Activated T-helper 17 cell treated with anti-CD3 and anti-CD28 coated beads, Interleukin-2, amount 50 U/mL, for 72 hours (primary cell): ENCODE data around the gene DNHD1. TPM values are rescaled to one million over a fixed set of nuclear protein-coding genes. Genes with fewer than 3 reads are reported as not detected.

Source experiments
- ATAC-seq: fragments of 150-1000 bp; cut with Tn5 transposase; replicated peaks from 2 replicates; pipeline ENCODE4 v1.10.0; 2021; ENCODE audit warnings: mild to moderate bottlenecking, moderate library complexity
- H3K27ac Mint-ChIP-seq: one replicate; pipeline ENCODE4 v1.8.0; 2022; ENCODE audit warnings: mixed read lengths
- H3K27me3 Mint-ChIP-seq: one replicate; pipeline ENCODE4 v1.8.0; 2022; ENCODE audit warnings: mixed read lengths
- H3K36me3 Mint-ChIP-seq: one replicate; pipeline ENCODE4 v1.8.0; 2022; ENCODE audit warnings: low read depth, mild to moderate bottlenecking, mixed read lengths
- H3K4me1 Mint-ChIP-seq: one replicate; pipeline ENCODE4 v1.8.0; 2022; ENCODE audit warnings: mixed read lengths
- H3K4me3 Mint-ChIP-seq: one replicate; pipeline ENCODE4 v1.8.0; 2022; ENCODE audit warnings: mild to moderate bottlenecking, mixed read lengths
- H3K9me3 Mint-ChIP-seq: one replicate; pipeline ENCODE4 v1.8.0; 2022; ENCODE audit warnings: mixed read lengths
- total RNA-seq, 2 donors: library from RNA; stranded (reverse); gene quantifications; one replicate each; pipeline ENCODE4 v1.2.3, GENCODE V29; 2022

The DNHD1 gene
- total RNA-seq, 2 donors from 2014 or later = 25.2 to 39.3 TPM

- peak; percentile 73 for ATAC-seq
- no peaks in the 10 kb centered on the region for H3K27me3 Mint-ChIP-seq
These were observed 121.3 kb downstream of the DNHD1 start for GRCh38 chr11:6618117-6619003.

GRCh38 chr11:6619004-6619745 lies 122.1 kb downstream of the DNHD1 start, which contains the start of gene TPP1:
TPP1 (minus strand) TSS chr11:6619422; CDS start chr11:6619400, 22 bp downstream.
- H3K9me3 Mint-ChIP-seq = no peaks in the 10 kb centered on the region
- H3K4me3 Mint-ChIP-seq = no peak within 1 kb of the TSS
- H3K27me3 Mint-ChIP-seq = no peaks in the 10 kb centered on the region
- peak; percentile 89 for ATAC-seq
- no peak within 1 kb of the TSS for H3K27ac Mint-ChIP-seq
- peaks cover 13% of the 10 kb centered on the region for H3K4me1 Mint-ChIP-seq
- no peaks in the 10 kb centered on the region for H3K36me3 Mint-ChIP-seq

More at GRCh38 chr11:6618117-6619003, 121.3 kb downstream of the DNHD1 start:
- H3K4me3 Mint-ChIP-seq = no peak overlapping the region
- H3K36me3 Mint-ChIP-seq = no peaks in the 10 kb centered on the region
- no peaks in the 10 kb centered on the region for H3K9me3 Mint-ChIP-seq
- no peak overlapping the region for H3K27ac Mint-ChIP-seq
- H3K4me1 Mint-ChIP-seq = peaks cover 13% of the 10 kb centered on the region

GRCh38 chr11:6620636-6621035 lies 123.6 kb downstream of the DNHD1 start:
- no peaks in the 10 kb centered on the region for H3K36me3 Mint-ChIP-seq
- no peak overlapping the region for H3K27ac Mint-ChIP-seq
- peaks cover 10% of the 10 kb centered on the region for H3K4me1 Mint-ChIP-seq
- no peaks in the 10 kb centered on the region for H3K9me3 Mint-ChIP-seq
- H3K27me3 Mint-ChIP-seq = no peaks in the 10 kb centered on the region
- no peak for ATAC-seq
- no peak overlapping the region for H3K4me3 Mint-ChIP-seq

Other genes with a start within 250 kb of the DNHD1 start
- gene CCKBR, start 237.4 kb upstream of the DNHD1 start, total RNA-seq = not detected
- 10 to 100 TPM in 1 of 2 donors, 1 to 10 TPM in 1; 7.6 to 37.2 TPM for gene CAVIN3, start 176.8 kb upstream of the DNHD1 start, total RNA-seq
- 10 to 100 TPM; 12.9 to 15.2 TPM for gene SMPD1, start 106.8 kb upstream of the DNHD1 start, total RNA-seq
- gene APBB1, start 78.2 kb upstream of the DNHD1 start, total RNA-seq = 10 to 100 TPM; 46.1 to 62.5 TPM
- 1 to 10 TPM in 1 of 2 donors, under 1 TPM in 1; 0.58 to 1.3 TPM for gene HPX, start 56.3 kb upstream of the DNHD1 start, total RNA-seq
- gene TRIM3, start 23.3 kb upstream of the DNHD1 start, total RNA-seq = 10 to 100 TPM in 1 of 2 donors, 1 to 10 TPM in 1; 7.0 to 10.7 TPM
- gene ARFIP2, start 15.9 kb upstream of the DNHD1 start, total RNA-seq = 10 to 100 TPM; 44.0 to 48.8 TPM
- gene TIMM10B, start 15.8 kb upstream of the DNHD1 start, total RNA-seq = 10 to 100 TPM; 42.7 to 43.7 TPM
- gene RRP8, start 106.3 kb downstream of the DNHD1 start, total RNA-seq = 10 to 100 TPM; 27.2 to 31.9 TPM
- 100 to 1,000 TPM in 1 of 2 donors, 10 to 100 TPM in 1; 85.0 to 113 TPM for gene ILK, start 106.5 kb downstream of the DNHD1 start, total RNA-seq
- gene TAF10, start 114.9 kb downstream of the DNHD1 start, total RNA-seq = 100 to 1,000 TPM in 1 of 2 donors, 10 to 100 TPM in 1; 82.2 to 106 TPM
- 100 to 1,000 TPM in 1 of 2 donors, 10 to 100 TPM in 1; 75.7 to 172 TPM for gene TPP1, start 122.1 kb downstream of the DNHD1 start, total RNA-seq
- 1 to 10 TPM in 1 of 2 donors, under 1 TPM in 1; 0.26 to 1.5 TPM for gene DCHS1, start 158.5 kb downstream of the DNHD1 start, total RNA-seq
- 10 to 100 TPM; 65.8 to 74.7 TPM for gene MRPL17, start 186.1 kb downstream of the DNHD1 start, total RNA-seq